Stimulated activated CD8-positive, alpha-beta memory T cell treated with anti-CD3 and anti-CD28 coated beads, Interleukin-2, amount 100 ng/mL, for 48 hours (primary cell): ENCODE data around the gene GBGT1.
"Not testable (repeated sequence)": the region's sequence is repeated elsewhere in the genome, so short reads cannot be mapped to it uniquely, and the experiment has no call there.

Source experiments
- DNase-seq, 2 donors: peaks; one replicate each; pipeline ENCODE4 v3.0.0-alpha.2; 2020; ENCODE audit warnings: low read depth in 2 of 2

The GBGT1 gene

DNA sequence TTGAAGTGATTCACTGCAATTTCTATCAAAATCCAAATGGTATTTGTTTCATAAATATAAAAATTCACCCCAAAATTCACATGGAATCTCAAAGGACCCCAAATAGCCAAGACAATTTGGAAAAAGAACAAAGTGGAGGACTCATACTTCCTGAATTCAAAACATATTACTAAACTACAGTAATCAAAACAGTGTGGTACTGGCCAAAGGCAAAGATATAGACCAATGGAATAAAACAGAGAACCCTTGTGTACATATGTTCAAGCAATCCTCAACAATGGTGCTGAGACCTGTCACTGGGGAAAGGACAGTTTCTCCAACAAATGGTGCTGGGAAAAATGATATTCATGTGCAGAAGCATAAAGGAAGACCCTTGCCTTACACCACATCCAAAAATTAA is 31.3 kb upstream of the GBGT1 start:
- DNase-seq: no peak

DNA sequence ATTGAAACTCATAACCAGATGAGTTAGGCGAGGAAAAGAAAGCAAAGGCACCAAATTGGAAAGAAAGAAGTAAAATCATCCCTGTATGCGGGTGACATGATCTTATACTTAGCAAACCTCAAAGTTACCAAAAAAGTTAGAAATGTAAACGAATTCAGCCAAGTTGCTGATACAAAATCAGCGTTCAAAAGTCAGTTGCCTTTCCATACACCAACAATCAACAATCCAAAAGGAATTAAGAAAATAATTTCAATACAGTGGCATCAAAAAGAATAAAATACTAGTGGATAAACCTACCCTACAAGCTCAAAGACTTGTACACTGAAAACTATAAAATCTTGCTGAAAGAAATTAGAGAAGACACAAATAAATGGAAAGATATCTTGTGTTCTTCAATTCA is 30.9 kb upstream of the GBGT1 start:
- DNase-seq: no peak

DNA sequence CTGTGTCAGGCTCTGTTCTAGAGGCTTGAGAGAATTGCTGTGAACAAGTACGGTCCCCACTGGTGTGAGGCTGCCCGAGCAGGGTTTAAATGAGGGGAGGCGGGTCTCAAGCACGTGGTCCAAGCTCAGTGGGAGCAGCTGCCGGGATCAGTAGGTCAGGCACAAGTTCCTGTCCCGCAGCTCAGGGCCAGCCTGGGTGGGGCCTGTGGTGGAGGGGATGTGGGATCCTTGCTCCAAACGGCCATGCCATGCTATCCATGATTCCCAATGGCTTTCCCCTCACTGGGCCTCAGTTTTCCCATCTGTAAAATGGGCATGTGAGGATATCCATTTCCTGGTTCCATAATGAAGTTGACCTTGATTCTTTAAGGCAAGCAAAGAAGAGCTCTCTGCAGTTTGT is 28.3 kb upstream of the GBGT1 start:
- no peak for DNase-seq

DNA sequence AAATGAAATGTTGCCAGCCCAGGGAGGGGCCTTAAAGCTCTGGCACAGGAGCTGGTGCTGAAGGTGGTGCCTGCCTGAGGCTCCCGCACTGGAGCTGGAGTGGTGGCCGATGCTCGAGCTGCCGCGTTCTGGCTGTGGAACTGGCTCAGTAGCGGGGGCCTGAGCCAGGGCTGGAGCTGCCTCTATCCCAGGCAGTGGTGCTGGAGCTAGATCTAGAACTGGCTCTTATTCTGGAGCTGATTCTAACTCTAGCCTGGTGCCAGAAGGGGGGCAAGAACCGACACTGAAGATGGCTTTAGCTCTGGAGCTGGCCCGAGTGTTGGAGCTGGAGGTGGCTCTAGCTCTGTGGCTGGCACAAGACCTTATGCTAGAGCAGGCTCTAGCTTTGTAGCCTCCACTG is 26.1 kb upstream of the GBGT1 start:
- DNase-seq: no peak

DNA sequence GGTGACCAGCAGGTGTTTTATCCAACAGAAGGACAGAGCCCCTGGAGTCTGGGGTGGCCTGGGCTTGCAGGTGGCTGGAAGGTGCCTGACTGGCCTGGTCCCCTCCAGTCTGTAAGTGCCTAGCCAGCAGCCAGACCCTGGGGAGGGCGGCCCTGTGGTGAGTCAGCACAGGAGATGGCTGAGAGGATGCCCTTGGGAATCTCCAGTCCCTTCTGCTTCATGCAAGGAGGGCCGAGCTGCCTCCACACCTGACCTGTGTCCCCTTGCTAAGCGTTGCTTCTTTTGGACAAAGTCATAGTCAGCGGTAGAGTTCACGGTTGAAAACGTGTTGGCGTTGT is 25.1 kb upstream of the GBGT1 start:
- DNase-seq: no peak

DNA sequence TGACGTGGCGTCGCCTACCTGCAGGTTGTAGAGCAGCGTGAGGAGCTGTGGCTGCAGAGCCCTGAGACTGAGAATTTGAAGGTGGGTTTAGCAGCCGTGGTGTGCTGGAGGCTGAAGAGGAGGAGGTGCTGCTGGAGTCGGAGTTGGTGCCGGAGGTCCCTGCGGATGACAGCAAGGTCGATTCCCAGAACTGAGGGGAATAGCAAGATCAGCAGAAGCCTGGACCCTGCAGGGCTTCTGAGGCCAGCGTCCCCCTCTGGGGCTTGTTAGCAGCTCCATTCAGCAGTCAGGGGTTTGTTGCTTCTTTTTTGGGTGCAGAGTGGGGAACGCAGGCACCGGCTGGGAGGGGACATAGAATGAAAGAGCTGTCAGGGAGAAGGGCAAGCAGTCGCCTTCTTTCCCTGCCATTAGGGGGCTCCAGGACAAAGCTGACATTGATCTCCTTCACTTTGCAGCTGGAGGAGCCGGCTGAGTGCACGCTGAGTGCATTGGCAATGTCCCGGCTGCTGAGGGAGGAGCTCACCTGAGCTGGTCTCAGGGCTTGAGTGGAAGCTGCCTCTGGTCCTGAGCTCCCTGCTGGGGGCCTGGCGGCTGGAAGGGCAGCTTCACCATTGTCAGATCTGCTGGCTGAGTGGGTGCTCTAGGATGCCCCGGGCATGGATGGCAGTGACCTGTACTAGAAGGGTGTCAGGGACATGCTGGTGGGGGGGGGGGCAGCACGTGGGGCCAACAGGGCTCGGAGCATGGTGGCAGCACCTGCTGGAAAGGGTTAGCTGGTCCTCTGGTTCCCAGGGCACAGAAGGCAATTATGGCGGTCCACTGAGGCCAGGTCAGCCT is 24.5 kb upstream of the GBGT1 start:
- DNase-seq: no peak

DNA sequence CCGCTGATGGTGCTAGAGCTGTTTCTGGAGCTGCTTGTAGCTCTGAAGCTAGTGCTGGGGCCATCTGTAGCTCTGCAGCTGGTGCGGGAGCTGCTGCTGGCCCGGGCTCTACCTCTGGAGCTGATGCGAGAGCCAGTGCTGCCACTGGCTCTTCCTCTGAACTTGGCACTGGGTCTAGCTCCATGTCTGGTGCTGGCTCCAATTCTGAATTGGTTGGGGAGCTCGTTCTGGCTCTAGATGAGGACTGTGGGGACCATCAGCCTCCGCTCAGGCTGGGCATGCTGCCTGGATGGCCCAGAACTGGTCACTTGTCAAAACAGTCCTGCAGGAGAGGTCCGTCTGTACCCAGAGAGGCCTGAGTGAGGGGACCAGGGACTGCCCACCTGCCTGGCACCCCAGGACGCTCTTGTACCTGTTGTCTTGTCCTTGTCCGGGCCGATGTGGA is 23.9 kb upstream of the GBGT1 start:
- DNase-seq: no peak

DNA sequence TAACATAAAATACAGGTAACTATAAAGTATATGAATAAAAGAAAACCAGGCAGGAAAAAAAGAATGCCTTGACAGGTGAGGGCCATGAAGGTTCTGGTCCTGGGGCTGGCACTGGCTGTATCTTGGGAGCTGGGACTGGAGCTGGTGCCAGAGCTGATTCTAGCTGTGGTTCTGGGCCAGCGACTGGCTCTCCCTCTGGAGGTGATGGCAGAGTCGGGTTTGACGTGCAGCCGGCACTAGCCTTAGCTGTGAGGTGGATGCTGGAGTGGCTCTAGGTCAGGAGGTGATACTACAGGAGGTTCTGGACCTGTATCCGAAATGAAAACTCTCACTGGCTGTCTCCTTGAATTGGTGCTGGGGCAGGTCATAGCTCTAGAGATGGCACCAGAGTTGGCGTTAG is 23.0 kb upstream of the GBGT1 start:
- DNase-seq: no peak

DNA sequence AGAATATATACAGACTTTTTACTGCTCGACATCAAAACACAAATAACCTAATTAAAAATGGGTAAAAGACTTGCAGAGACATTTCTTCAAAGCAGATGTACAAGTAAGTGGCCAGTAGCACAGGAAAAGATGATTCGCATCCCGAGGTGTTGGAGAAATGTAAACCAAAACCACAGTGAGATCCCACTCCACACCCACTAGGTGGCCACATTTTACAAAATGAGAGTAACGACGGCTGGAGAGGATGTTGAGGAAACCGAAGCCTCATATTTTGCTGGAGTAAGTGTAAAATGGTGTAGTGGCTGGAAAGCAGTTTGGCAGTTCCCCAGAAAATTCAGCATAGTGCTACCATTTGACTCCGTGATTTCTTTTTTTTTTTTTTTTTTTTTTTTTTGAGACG is 21.3 kb upstream of the GBGT1 start:
- peak; percentile 14 to 20 for DNase-seq

DNA sequence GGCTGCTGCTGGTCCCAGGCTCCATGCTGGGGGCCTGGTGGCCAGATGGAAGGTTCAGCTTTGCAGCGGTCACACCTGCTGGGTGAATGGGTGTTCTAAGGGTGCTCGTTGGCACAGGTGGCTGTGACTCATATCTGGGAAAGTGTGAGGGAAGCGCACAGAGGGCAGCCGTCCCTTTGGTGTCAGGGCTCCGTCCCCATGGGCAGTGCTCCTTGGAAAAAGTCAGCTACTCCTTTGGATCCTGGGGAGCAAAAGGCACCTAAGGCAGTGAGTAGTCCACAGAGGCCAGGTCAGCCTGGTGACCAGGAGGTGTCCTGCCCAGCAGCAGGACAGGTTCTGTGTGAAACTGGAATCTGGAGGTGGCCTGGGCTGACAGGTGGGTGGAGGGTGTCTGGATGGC is 18.4 kb upstream of the GBGT1 start:
- no peak for DNase-seq

DNA sequence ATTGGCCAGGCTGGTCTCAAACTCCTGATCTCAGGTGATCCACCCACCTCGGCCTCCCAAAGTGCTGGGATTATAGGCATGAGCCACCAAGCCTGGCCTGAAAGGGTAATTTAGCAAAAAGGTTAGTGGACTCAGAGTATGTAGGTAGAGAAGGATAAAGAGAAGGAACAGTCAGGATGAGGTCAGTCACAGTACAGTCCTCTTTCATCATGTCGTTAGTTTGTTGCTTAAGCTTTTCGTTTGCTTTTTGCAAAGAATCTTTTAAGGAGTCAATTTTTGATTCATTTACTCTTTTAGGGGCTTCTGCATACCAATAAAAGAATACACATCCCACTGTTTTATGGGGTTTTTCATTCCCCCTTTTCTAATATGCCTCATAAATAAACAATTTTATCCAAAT is 17.8 kb upstream of the GBGT1 start:
- DNase-seq: no peak

DNA sequence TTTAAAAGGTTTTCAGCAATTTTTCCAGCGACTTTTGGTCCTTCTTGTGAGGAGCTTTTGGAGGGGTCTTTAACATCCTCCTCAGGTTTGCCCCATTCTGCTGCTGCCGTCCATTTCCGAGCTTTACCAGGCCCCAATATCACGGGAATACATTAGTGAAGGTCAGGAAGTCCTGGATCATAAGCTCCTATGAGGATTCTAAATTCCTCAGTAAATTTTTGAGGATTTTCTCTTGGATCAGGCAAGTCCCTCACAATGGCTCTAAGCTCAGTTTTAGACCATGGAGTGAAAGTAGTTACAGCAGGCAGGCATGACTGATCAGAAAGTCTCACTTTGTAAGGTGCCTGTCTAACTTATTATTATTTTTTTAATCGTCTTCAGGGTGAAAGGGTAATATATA is 17.2 kb upstream of the GBGT1 start:
- DNase-seq: no peak

DNA sequence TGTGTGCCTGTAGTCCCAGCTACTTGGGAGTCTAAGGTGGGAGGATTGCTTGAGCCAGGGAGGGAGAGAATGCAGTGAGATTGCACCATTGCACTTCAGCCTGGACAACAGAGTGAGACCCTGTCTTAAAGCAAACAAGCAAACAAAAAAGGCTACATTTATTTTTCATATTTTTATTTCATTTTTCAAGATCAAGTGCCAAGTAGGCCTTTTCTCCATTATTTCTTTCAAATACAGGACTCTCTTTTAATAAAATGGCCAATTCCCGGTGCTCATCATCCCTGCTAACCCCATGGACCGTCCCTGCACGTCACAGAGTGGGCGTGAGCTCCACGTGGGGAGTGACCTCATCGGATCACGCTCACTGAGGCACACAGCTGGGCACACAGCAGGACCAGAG is 9.3 kb upstream of the GBGT1 start:
- no peak for DNase-seq

DNA sequence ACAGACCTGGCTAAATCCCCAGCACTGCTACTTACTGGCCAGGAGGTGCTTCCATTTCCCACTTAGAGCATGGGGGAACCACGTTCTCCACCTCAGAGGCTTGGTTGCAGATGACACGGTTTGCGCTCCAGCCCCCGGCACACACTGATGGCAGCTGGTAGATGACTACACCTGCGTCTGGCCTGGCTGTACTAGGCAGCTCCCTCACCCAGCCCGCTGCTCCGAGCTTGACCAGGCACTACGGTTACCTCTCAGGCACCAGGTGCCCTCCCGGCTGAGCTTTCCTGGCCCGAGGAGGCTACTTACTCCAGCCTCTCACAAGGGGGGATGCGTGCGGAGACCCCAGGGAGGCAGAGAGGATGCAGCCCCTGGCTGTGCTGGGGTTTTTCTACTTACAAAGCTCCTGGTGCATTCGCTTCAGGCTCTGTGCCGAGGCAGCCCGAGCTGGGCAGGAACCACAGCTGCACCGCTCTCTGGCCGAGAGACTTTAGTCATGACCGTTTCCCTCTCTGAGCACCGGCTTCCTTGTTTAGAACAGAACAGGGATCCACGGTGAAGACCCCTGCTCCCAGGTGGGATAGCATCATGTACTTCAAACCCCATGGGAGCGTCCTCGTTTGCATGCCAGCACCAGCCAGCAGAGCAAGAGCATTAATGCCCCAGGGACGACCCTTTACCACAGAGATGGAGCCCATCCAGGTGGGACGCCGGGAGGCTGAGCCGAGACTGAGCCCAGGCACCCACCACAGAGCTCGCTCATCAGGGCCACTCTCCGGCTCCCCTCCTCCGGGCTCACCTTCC is 7.6 kb upstream of the GBGT1 start:
- no peak for DNase-seq

DNA sequence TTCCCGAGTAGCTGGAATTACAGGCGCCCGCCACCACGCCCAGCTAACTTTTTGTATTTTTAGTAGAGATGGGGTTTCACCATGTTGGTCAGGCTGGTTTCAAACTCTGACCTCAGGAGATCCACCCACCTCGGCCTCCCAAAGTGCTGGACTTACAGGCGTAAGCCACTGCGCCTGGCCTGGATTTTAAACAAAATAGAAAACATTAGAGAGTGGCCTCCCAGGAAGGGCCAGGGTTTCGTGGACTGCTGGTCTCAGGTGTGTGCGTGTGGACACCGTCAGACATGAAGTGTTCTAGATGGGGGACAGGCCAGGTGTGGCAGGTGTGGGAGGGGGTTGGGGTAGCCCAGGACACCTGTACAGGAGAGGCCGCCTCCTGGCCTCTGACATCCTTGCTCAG is 7.0 kb upstream of the GBGT1 start:
- DNase-seq: no peak

DNA sequence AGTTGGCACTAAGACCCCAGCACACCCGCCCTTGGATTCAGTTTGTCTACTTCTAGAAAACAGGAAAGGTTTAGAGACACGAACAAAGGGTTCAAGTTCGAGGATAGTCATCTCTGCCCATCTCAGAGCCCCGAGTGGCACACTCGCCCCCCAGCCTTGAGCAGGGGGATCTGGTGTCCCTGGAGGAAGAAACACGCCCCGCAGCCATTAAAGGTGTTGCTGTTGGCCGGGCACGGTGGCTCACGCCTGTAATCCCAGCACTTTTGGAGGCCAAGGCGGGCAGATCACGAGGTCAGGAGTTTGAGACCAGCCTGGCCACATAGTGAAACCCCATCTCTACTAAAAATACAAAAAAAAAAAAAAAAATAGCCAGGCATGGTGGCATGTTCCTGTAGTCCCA is 6.0 kb upstream of the GBGT1 start:
- not testable (repeated sequence) for DNase-seq

DNA sequence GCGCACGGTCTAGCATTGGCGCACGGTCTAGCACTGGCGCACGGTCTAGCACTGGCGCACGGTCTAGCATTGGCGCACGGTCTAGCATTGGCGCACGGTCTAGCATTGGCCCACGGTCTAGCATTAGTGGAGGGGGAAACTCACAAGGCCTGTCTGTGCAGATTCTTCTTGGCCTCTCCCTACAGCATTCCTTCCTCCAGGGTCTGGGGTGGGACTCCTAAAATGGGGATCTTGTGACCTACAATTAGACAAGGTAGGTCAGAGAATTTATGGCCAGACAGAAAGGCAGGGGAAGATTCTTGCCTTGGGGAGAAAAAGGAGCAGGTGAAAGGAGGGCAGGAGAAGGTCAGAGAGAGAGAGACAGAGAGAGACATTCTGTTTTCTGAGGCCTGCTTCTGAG is 5.4 kb upstream of the GBGT1 start:
- no peak for DNase-seq

DNA sequence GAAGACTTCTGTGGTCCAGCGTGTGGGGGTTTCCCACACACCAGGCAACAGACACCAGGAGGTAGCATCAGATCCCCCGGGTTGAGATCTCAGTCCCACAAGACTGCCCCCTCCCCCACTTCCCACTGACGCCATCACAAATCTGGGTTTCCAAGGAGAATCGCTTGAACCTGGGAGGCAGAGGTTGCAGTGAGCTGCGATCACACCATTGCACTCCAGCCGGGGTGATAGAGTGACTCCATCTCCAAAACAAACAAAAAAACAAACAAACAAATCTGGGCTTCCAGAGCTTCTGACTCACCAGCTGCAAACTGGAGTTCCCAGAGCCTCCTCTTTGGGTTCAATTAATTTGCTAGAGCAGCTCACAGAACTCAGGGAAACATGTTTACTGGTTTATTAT is 4.7 kb upstream of the GBGT1 start:
- DNase-seq: no peak

DNA sequence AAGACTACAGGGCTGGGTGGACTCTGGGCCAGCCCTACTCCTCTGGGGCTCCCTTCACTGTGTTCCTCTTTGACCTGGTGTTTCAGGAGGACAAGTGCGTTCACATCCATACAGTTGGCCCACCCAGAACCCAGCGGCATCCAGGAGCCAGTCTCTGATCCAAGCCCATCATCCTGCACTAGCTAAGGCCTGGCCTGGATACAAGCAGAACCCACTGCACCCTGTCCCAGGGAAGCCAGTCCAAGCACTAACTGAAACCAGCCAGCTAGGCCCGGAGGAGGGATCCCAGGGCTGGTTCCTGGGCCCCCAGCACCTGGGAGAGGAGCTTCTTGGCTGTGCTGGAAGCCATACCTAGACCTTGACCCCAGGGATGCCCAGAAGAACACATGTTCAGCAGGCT is 4.1 kb upstream of the GBGT1 start:
- DNase-seq: no peak

DNA sequence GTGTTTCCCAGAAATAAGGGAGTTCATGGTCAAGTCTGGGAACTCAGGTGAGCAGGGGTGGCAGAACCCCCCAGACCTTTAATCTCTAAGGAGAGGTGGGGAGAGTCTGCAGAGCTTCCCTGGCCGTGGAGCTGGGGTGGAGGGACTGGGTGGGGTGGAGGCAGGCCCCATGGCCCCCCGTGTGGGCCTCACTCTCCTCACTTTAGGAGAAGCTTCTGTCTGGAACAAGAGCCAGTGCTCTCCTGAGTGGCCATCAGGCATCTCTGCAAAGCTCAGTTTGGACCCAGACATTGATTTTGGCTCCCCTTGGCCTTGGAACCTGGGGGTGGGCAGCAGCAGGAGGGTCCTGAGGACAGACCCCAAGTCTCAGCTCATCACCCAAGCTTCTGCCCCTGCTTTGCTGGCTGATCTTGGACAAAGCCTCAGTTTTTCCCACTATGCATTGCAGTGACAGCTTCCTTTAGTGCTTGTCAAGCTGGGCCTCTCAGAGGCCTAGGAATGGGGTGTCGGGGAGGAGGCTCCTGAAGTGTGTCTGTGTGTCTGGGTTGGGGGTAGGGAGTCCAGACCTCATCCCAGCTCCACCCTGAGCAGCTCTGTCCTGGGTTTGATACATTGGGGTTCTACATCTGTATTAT is 3.5 kb upstream of the GBGT1 start:
- DNase-seq: no peak

DNA sequence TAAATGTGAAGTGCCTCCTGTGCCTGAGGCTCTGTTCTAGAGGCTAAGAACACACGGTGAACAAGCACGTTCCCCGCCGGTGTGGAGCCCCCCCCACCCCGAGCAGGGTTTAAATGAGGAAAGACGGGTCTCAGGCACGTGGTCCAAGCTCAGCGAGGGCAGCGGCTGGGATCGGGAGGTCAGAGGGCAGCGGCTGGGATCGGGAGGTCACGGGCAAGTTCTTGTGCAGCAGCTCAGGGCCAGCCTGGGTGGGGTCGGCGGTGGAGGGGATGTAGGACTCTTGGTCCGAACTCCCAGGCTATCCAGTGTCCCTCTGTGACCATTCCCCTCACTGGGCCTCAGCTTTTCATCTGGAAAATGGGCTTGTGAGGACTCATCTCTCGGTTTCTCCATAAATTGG is 2.7 kb upstream of the GBGT1 start:
- DNase-seq: no peak

DNA sequence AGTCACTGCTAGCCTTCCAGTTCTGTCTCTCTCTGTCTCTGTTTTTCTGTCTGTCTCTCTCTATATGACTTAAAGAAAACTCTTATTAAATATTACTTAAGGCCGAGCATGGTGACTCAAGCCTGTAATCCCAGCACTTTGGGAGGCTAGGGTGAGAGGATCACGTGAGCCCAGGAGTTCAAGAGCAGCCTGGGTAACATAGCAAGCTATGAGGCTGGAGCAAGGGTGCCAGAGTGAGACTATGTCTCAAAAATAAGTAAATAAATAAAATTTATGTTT is 1.7 kb upstream of the GBGT1 start:
- no peak for DNase-seq

DNA sequence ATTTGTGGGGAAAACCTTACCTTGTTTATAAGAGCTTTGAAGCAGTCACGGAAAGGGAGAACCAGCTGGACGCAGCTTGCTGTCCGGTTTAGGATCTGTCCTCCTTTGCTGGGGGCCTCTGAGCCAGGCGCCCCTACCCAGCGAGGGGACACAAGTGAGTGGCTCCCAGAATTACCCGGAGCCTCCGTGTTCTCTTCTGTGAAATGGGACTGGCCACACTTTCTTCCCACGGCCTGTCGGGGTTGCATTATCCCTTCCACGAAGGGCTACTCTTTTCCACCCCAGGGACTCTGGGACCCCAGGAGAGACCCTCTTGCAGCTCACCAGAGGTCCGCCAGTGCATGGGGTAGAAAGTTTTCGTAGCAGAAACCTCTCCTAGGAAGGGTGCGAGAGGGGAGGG is 477 bp upstream of the GBGT1 start:
- DNase-seq: no peak
